ENCODE measurements around the gene OPA1.

DNA sequence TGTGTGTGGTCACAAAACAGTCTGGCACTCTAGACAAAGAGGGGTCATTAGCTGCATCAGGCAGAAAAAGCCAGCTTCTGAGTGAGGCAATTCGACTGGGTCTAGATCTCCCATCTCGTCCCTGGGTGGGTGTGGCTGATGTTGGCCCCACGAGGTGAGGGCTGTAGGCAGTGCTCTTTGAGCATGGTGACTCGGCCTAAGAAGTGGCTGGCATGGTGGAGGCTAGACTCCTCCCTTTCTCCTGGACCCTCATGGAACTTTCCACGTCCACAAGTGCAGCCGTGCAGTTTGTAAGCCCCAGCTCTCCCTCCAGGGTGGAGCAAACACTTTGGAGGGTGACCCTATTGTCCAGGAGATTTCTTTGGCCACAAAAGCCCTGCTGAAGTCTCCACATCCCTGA is 134.1 kb downstream of the OPA1 start:
- TF ChIP-seq, protein P1, sequence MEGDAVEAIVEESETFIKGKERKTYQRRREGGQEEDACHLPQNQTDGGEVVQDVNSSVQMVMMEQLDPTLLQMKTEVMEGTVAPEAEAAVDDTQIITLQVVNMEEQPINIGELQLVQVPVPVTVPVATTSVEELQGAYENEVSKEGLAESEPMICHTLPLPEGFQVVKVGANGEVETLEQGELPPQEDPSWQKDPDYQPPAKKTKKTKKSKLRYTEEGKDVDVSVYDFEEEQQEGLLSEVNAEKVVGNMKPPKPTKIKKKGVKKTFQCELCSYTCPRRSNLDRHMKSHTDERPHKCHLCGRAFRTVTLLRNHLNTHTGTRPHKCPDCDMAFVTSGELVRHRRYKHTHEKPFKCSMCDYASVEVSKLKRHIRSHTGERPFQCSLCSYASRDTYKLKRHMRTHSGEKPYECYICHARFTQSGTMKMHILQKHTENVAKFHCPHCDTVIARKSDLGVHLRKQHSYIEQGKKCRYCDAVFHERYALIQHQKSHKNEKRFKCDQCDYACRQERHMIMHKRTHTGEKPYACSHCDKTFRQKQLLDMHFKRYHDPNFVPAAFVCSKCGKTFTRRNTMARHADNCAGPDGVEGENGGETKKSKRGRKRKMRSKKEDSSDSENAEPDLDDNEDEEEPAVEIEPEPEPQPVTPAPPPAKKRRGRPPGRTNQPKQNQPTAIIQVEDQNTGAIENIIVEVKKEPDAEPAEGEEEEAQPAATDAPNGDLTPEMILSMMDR (IDR thresholded peaks at IDR 0.05) = no peak
- TF ChIP-seq ZFX (IDR thresholded peaks at IDR 0.05; ENCODE audit: borderline replicate concordance) = no peak

Data from 22Rv1 (cell line).